ENCODE data around the gene UBE2F.

DNA sequence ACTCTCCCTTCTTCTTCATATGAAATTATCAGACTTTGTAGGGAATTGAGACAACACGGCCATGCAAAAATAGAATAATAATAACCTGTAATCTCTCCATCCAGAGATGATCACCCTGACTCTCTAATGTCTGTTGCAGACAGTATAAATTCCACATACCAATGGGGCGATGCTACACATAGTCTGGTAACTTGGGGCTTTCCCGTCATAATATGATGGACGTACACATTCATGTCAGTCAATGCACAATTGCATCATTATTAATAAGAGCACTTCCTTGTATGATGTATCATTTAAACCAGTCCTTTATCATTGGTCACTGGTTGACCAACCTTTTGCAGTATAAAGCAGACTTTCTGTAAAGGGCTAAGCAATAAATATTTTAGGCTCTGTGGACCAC is 54.5 kb downstream of the UBE2F start:
- TF ChIP-seq CTCF (IDR thresholded peaks at IDR 0.05; ENCODE audit: poor library complexity), result no peak
- no peak for TF ChIP-seq EZH2 (IDR thresholded peaks at IDR 0.05; ENCODE audit: borderline replicate concordance)
- TF ChIP-seq EZH2phosphoT487 (IDR thresholded peaks at IDR 0.05; ENCODE audit: low read depth, severe bottlenecking, unreplicated experiment), result no peak
